ENCODE results near the gene C17orf58.

- no peak for TF ChIP-seq POLR2AphosphoS5 (IDR thresholded peaks at IDR 0.05; ENCODE audit: low read depth)
- TF ChIP-seq, protein P1, sequence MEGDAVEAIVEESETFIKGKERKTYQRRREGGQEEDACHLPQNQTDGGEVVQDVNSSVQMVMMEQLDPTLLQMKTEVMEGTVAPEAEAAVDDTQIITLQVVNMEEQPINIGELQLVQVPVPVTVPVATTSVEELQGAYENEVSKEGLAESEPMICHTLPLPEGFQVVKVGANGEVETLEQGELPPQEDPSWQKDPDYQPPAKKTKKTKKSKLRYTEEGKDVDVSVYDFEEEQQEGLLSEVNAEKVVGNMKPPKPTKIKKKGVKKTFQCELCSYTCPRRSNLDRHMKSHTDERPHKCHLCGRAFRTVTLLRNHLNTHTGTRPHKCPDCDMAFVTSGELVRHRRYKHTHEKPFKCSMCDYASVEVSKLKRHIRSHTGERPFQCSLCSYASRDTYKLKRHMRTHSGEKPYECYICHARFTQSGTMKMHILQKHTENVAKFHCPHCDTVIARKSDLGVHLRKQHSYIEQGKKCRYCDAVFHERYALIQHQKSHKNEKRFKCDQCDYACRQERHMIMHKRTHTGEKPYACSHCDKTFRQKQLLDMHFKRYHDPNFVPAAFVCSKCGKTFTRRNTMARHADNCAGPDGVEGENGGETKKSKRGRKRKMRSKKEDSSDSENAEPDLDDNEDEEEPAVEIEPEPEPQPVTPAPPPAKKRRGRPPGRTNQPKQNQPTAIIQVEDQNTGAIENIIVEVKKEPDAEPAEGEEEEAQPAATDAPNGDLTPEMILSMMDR (IDR thresholded peaks at IDR 0.05; ENCODE audit: insufficient read depth, low read length): no peak
Measured at GRCh38 chr17:68021963-68022362, 25.7 kb upstream of the C17orf58 start.

Measured in HL-60 (cell line).